WTC11 (cell line): Measurements from ENCODE around the gene CNN1. TPM values are rescaled to one million over a fixed set of nuclear protein-coding genes. Genes with fewer than 3 reads are reported as not detected.

ENCODE experiments used
- ATAC-seq: fragments of 200-7000 bp; cut with Tn5 transposase; 2 replicates; pipeline ENCODE4 v1.10.0; 2021; ENCODE audit warnings: mild to moderate bottlenecking, moderate library complexity
- CTCF ChIA-PET: fragments of 300-600 bp; sonication (Branson Sonifier 250); formaldehyde crosslinking; loops from one replicate; lab custom pipeline; 2021; ENCODE audit warnings: antibody characterized with exemption; lab: Charles Lee
- POLR2A ChIA-PET: fragments of 350-600 bp; sonication (Branson Sonifier 250); formaldehyde crosslinking; loops from one replicate; lab custom pipeline; 2021; ENCODE audit warnings: antibody characterized with exemption; lab: Charles Lee
- DNase-seq: peaks from one replicate; pipeline ENCODE4 v3.0.0; 2021; ENCODE audit warnings: low spot score
- H3K27ac Mint-ChIP-seq: 2 replicates; pipeline ENCODE4 v1.8.0; 2021; ENCODE audit warnings: mixed read lengths
- H3K27me3 Mint-ChIP-seq: 2 replicates; pipeline ENCODE4 v1.8.0; 2021; ENCODE audit warnings: low read depth, mild to moderate bottlenecking, moderate library complexity, mixed read lengths
- H3K36me3 Mint-ChIP-seq: 2 replicates; pipeline ENCODE4 v1.8.0; 2021; ENCODE audit warnings: mixed read lengths
- H3K4me1 Mint-ChIP-seq: 2 replicates; pipeline ENCODE4 v1.8.0; 2022; ENCODE audit warnings: mixed read lengths
- H3K4me3 Mint-ChIP-seq: 2 replicates; pipeline ENCODE4 v1.8.0; 2021; ENCODE audit warnings: mild to moderate bottlenecking, moderate library complexity, mixed read lengths
- H3K9me3 Mint-ChIP-seq: 2 replicates; pipeline ENCODE4 v1.8.0; 2021; ENCODE audit warnings: mixed read lengths
- ATF2 ChIP-seq: sonication (generic); formaldehyde crosslinking; IDR thresholded peaks from 2 replicates; pipeline ENCODE4 v1.8.1; 2022; ENCODE audit warnings: low read depth, missing genetic modification reagents, borderline replicate concordance
- CREB1 ChIP-seq: sonication (generic); formaldehyde crosslinking; IDR thresholded peaks from 2 replicates; pipeline ENCODE4 v1.8.0; 2023; ENCODE audit warnings: mild to moderate bottlenecking, missing genetic modification reagents
- CTCF ChIP-seq: fragments of 200-600 bp; IDR thresholded peaks from 2 replicates; pipeline ENCODE4 v1.8.0; 2022; ENCODE audit warnings: antibody characterized with exemption
- E2F1 ChIP-seq: sonication (generic); formaldehyde crosslinking; IDR thresholded peaks from 2 replicates; pipeline ENCODE4 v1.8.0; 2022; ENCODE audit warnings: mild to moderate bottlenecking, missing genetic modification reagents
- FOXP4 ChIP-seq: sonication (generic); formaldehyde crosslinking; IDR thresholded peaks from 2 replicates; pipeline ENCODE4 v1.8.0; 2022; ENCODE audit warnings: mild to moderate bottlenecking, missing genetic modification reagents
- GABPB1 ChIP-seq: sonication (generic); formaldehyde crosslinking; IDR thresholded peaks from 2 replicates; pipeline ENCODE4 v1.8.1; 2023; ENCODE audit warnings: mild to moderate bottlenecking, missing genetic modification reagents
- RELA ChIP-seq: sonication (generic); formaldehyde crosslinking; IDR thresholded peaks from 2 replicates; pipeline ENCODE4 v1.8.1; 2022; ENCODE audit warnings: missing genetic modification reagents, mild to moderate bottlenecking, borderline replicate concordance
- ZBTB43 ChIP-seq: sonication (generic); formaldehyde crosslinking; IDR thresholded peaks from 2 replicates; pipeline ENCODE4 v1.8.1; 2023; ENCODE audit warnings: mild to moderate bottlenecking, missing genetic modification reagents
- ZNF121 ChIP-seq: sonication (generic); formaldehyde crosslinking; IDR thresholded peaks from 2 replicates; pipeline ENCODE4 v1.8.0; 2023; ENCODE audit warnings: missing genetic modification reagents
- ZNF232 ChIP-seq: sonication (generic); formaldehyde crosslinking; IDR thresholded peaks from 2 replicates; pipeline ENCODE4 v1.8.0; 2022; ENCODE audit warnings: mild to moderate bottlenecking, missing genetic modification reagents
- ZNF263 ChIP-seq: sonication (generic); formaldehyde crosslinking; IDR thresholded peaks from 2 replicates; pipeline ENCODE4 v1.8.1; 2022; ENCODE audit warnings: low read depth, mild to moderate bottlenecking, moderate library complexity, missing genetic modification reagents
- ZNF425 ChIP-seq: fragments of 250-450 bp; sonication (Bioruptor Pico); conservative IDR thresholded peaks from 2 replicates; pipeline ENCODE4 v1.9.0; 2021; ENCODE audit warnings: mild to moderate bottlenecking
- total RNA-seq: library from RNA; stranded (reverse); gene quantifications from 3 replicates; pipeline ENCODE4 v1.2.3, GENCODE V29; 2021

The CNN1 gene
- total RNA-seq, 1 experiment from 2014 or later = 16.0 TPM

GRCh38 chr19:11541238-11541637 lies 2.6 kb downstream of the CNN1 start:
- Mint-ChIP-seq H3K27me3 (peaks cover 2% of the 10 kb centered on the region; the same call in 1 of the 2 replicates), H3K27ac (no peak overlapping the region), H3K9me3 (no peaks in the 10 kb centered on the region), H3K4me3 (no peak overlapping the region), H3K36me3 (no peaks in the 10 kb centered on the region), H3K4me1 (peaks cover 17% of the 10 kb centered on the region)
- DNase-seq = no peak
- ChIA-PET POLR2A (no interaction called here), CTCF (interaction anchor here (1.0 kb wide), 1 partner anchor 11 kb away, joined by 3 read pairs; no protein-coding TSS in a partner anchor)
- no peak for ATAC-seq
- no peak for TF ChIP-seq ATF2 (CRISPR knock-in tag)
- TF ChIP-seq ZNF263 = no peak
- TF ChIP-seq CREB1 (CRISPR knock-in tag) = no peak
- no peak for TF ChIP-seq RELA
- no peak for TF ChIP-seq ZNF232 (CRISPR knock-in tag)
- TF ChIP-seq CTCF = no peak
- no peak for TF ChIP-seq ZNF121 (CRISPR knock-in tag)
- no peak for TF ChIP-seq ZNF425 (CRISPR knock-in tag)
- no peak for TF ChIP-seq E2F1 (CRISPR knock-in tag)
- TF ChIP-seq FOXP4 (CRISPR knock-in tag) = no peak
- TF ChIP-seq ZBTB43 (CRISPR knock-in tag) = no peak

- no peaks in the 10 kb centered on the region for H3K27me3 Mint-ChIP-seq
- TF ChIP-seq ATF2 (CRISPR knock-in tag) = no peak
- TF ChIP-seq GABPB1 (CRISPR knock-in tag) = peak; percentile 68
- no peaks in the 10 kb centered on the region for H3K9me3 Mint-ChIP-seq
- DNase-seq = no peak
- no peaks in the 10 kb centered on the region for H3K4me1 Mint-ChIP-seq
- no peak overlapping the region for H3K4me3 Mint-ChIP-seq
- ATAC-seq = no peak
- H3K27ac Mint-ChIP-seq = no peak overlapping the region
- ChIA-PET POLR2A (no interaction called here), CTCF (interaction anchor here (2.1 kb wide), 1 partner anchor 9 kb away, joined by 8 read pairs; the partner anchor contains the start of gene CNN1)
- peaks cover 4% of the 10 kb centered on the region; the same call in 1 of the 2 replicates for H3K36me3 Mint-ChIP-seq
Observed at GRCh38 chr19:11547929-11548700, 9.5 kb downstream of the CNN1 start.
